Breast epithelium (tissue), 4 donors: ENCODE results near the gene ANO2. TPM values are rescaled to one million over a fixed set of nuclear protein-coding genes. Genes with fewer than 3 reads are reported as not detected.

Source experiments
- DNase-seq, 2 donors: peaks; one replicate each; pipeline ENCODE4 v3.0.0-alpha.2; 2019; ENCODE audit warnings: low spot score in 2 of 2
- H3K27ac ChIP-seq, 2 donors: fragments of 200-600 bp; sonication (generic) in 1 of 2; one replicate each; pipeline ENCODE4 v1.5.1; 2016 to 2019; ENCODE audit warnings: mild to moderate bottlenecking in 1 of 2
- H3K27me3 ChIP-seq, 2 donors: fragments of 200-600 bp; sonication (generic) in 1 of 2; one replicate each; pipeline versions ENCODE4 v1.5.1 to v1.6.0; 2017 to 2019; ENCODE audit warnings: control low read depth in 1 of 2, mild to moderate bottlenecking in 1 of 2
- H3K36me3 ChIP-seq: fragments of 200-600 bp; one replicate; pipeline ENCODE4 v1.5.1; 2019
- H3K4me1 ChIP-seq, 2 donors: fragments of 200-600 bp; sonication (generic); one replicate each; pipeline ENCODE4 v1.5.1; 2016 to 2019; ENCODE audit warnings: control low read depth in 1 of 2
- H3K4me3 ChIP-seq, 3 donors: fragments of 200-600 bp; sonication (generic); 1 replicate in 2 of 3; 2 replicates in 1 of 3; pipeline ENCODE4 v1.5.1; 2016 to 2019; ENCODE audit warnings: mild to moderate bottlenecking in 3 of 3, moderate library complexity in 2 of 3
- H3K9me3 ChIP-seq, 2 donors: fragments of 200-600 bp; sonication (generic) in 1 of 2; one replicate each; pipeline ENCODE4 v1.5.1; 2016 to 2019; ENCODE audit warnings: control low read depth in 1 of 2
- CTCF ChIP-seq, 3 donors: fragments of 450-650 bp; IDR thresholded peaks; one replicate each; pipeline ENCODE4 v1.5.1; 2016 to 2017; ENCODE audit warnings: antibody characterized with exemption in 3 of 3, mild to moderate bottlenecking in 3 of 3, moderate library complexity in 3 of 3
- POLR2A ChIP-seq: fragments of 450-650 bp; IDR thresholded peaks from one replicate; pipeline ENCODE4 v1.6.1; 2016; ENCODE audit warnings: antibody characterized with exemption, mild to moderate bottlenecking, moderate library complexity
- POLR2AphosphoS5 ChIP-seq, 3 donors: sonication (generic); formaldehyde crosslinking; IDR thresholded peaks; one replicate each; pipeline ENCODE4 v1.6.1; 2017; ENCODE audit warnings: antibody characterized with exemption in 3 of 3
- intact Hi-C: fragments of 100-400 bp; cut with DNase I; formaldehyde crosslinking; loops from one replicate; pipeline ENCODE4 v1.15.1; 2023; ENCODE audit warnings: low total_unique reads
- total RNA-seq, 3 donors: library from RNA; depleted of rRNA; stranded (reverse); fragments of >200 nt; gene quantifications; one replicate each; pipeline ENCODE4 v1.1.0, GENCODE V29; 2016

ANO2 gene
- total RNA-seq, 3 donors from 2014 or later, result 5.0 to 33.1 (median 16.8) TPM

GRCh38 chr12:5902736-5903135, 42.3 kb downstream of the ANO2 start:
- DNase-seq, result no peak
- H3K27me3 ChIP-seq, result no peaks in the 10 kb centered on the region
- intact Hi-C loops, result no loop called here
- H3K9me3 ChIP-seq, result no peaks in the 10 kb centered on the region
- no peak overlapping the region for H3K4me3 ChIP-seq
- TF ChIP-seq POLR2A, result no peak
- TF ChIP-seq POLR2AphosphoS5 (IDR thresholded peaks at IDR 0.05), result no peak
- no peak for TF ChIP-seq CTCF (IDR thresholded peaks at IDR 0.05)
- no peak overlapping the region for H3K27ac ChIP-seq
- H3K36me3 ChIP-seq, result no peaks in the 10 kb centered on the region
- H3K4me1 ChIP-seq, result no peaks in the 10 kb centered on the region

GRCh38 chr12:5901416-5901815, 43.6 kb downstream of the ANO2 start:
- Histone ChIP-seq H3K27me3 (no peaks in the 10 kb centered on the region), H3K36me3 (no peaks in the 10 kb centered on the region), H3K4me1 (no peaks in the 10 kb centered on the region), H3K9me3 (no peaks in the 10 kb centered on the region), H3K4me3 (no peak overlapping the region), H3K27ac (no peak overlapping the region)
- intact Hi-C loops, result loop anchor here (2.0 kb wide), 1 partner anchor 45 kb away; no protein-coding TSS in a partner anchor
- DNase-seq, result no peak
- TF ChIP-seq POLR2AphosphoS5 (IDR thresholded peaks at IDR 0.05), result no peak
- TF ChIP-seq CTCF (IDR thresholded peaks at IDR 0.05), result no peak
- TF ChIP-seq POLR2A, result no peak

- Histone ChIP-seq H3K4me1 (no peaks in the 10 kb centered on the region), H3K27me3 (no peaks in the 10 kb centered on the region), H3K36me3 (no peaks in the 10 kb centered on the region), H3K4me3 (no peak overlapping the region), H3K27ac (no peak overlapping the region), H3K9me3 (no peaks in the 10 kb centered on the region)
- TF ChIP-seq POLR2A, result no peak
- no peak for TF ChIP-seq CTCF (IDR thresholded peaks at IDR 0.05)
- no peak for TF ChIP-seq POLR2AphosphoS5 (IDR thresholded peaks at IDR 0.05)
- intact Hi-C loops, result loop anchor here (2.0 kb wide), 1 partner anchor 44 kb away; no protein-coding TSS in a partner anchor
- no peak for DNase-seq
These were observed 44.4 kb downstream of the ANO2 start for GRCh38 chr12:5900533-5901205.

GRCh38 chr12:5900076-5900475, 45.0 kb downstream of the ANO2 start:
- no peaks in the 10 kb centered on the region for H3K36me3 ChIP-seq
- no peak for DNase-seq
- H3K9me3 ChIP-seq, result no peaks in the 10 kb centered on the region
- no peak overlapping the region for H3K27ac ChIP-seq
- no peak overlapping the region for H3K4me3 ChIP-seq
- no peaks in the 10 kb centered on the region for H3K27me3 ChIP-seq
- intact Hi-C loops, result loop anchor here (2.0 kb wide), 1 partner anchor 43 kb away; no protein-coding TSS in a partner anchor
- H3K4me1 ChIP-seq, result no peaks in the 10 kb centered on the region
- TF ChIP-seq POLR2A (no peak), CTCF (IDR thresholded peaks at IDR 0.05) (no peak), POLR2AphosphoS5 (IDR thresholded peaks at IDR 0.05) (no peak)

GRCh38 chr12:5899675-5900074, 45.4 kb downstream of the ANO2 start:
- peaks cover 0 to 4% of the 10 kb centered on the region in 2 donors for H3K9me3 ChIP-seq
- no peak overlapping the region for H3K4me3 ChIP-seq
- TF ChIP-seq POLR2A, result no peak
- TF ChIP-seq POLR2AphosphoS5 (IDR thresholded peaks at IDR 0.05), result no peak
- TF ChIP-seq CTCF (IDR thresholded peaks at IDR 0.05), result no peak
- intact Hi-C loops, result loop anchor here (1.0 to 5.0 kb wide), 3 partner anchors 11 to 1057 kb away; no protein-coding TSS in a partner anchor
- H3K27me3 ChIP-seq, result no peaks in the 10 kb centered on the region
- no peak for DNase-seq
- H3K4me1 ChIP-seq, result no peaks in the 10 kb centered on the region
- H3K36me3 ChIP-seq, result no peaks in the 10 kb centered on the region
- H3K27ac ChIP-seq, result no peak overlapping the region
